AG08395 (cell line): ENCODE measurements around the gene CTNNA2.

Experiments
- DNase-seq: peaks from one replicate; pipeline ENCODE4 v3.0.0; 2012; ENCODE audit warnings: mixed read lengths, low spot score

The CTNNA2 gene

GRCh38 chr2:79935771-79936657 lies 423.2 kb downstream of the CTNNA2 start:
- DNase-seq = peak; percentile 55

GRCh38 chr2:79936715-79937114 lies 423.9 kb downstream of the CTNNA2 start:
- no peak for DNase-seq

- DNase-seq = no peak
Observed at GRCh38 chr2:79938648-79939047, 425.8 kb downstream of the CTNNA2 start.

- DNase-seq = no peak
Observed at GRCh38 chr2:79940364-79940763, 427.5 kb downstream of the CTNNA2 start.

- DNase-seq = no peak
Observed at GRCh38 chr2:79941179-79941578, 428.3 kb downstream of the CTNNA2 start.

GRCh38 chr2:79944205-79944604 lies 431.4 kb downstream of the CTNNA2 start:
- no peak for DNase-seq

- DNase-seq = no peak
Observed at GRCh38 chr2:79945653-79946445, 433.0 kb downstream of the CTNNA2 start.

- DNase-seq = no peak
Observed at GRCh38 chr2:79947751-79948150, 434.9 kb downstream of the CTNNA2 start.

GRCh38 chr2:79950526-79950925 lies 437.7 kb downstream of the CTNNA2 start:
- no peak for DNase-seq

GRCh38 chr2:79952616-79953015 lies 439.8 kb downstream of the CTNNA2 start:
- no peak for DNase-seq

GRCh38 chr2:79960035-79960434 lies 447.2 kb downstream of the CTNNA2 start:
- DNase-seq = no peak

- no peak for DNase-seq
Observed at GRCh38 chr2:79960519-79960918, 447.7 kb downstream of the CTNNA2 start.

GRCh38 chr2:79964966-79965365 lies 452.1 kb downstream of the CTNNA2 start:
- no peak for DNase-seq

- DNase-seq = no peak
Observed at GRCh38 chr2:79966369-79966768, 453.5 kb downstream of the CTNNA2 start.

- DNase-seq = no peak
Observed at GRCh38 chr2:79966882-79967281, 454.0 kb downstream of the CTNNA2 start.

- peak; percentile 7 for DNase-seq
Observed at GRCh38 chr2:79971807-79972206, 459.0 kb downstream of the CTNNA2 start.

GRCh38 chr2:79972661-79973060 lies 459.8 kb downstream of the CTNNA2 start:
- DNase-seq = no peak

GRCh38 chr2:79975791-79976565 lies 463.1 kb downstream of the CTNNA2 start:
- no peak for DNase-seq

- DNase-seq = no peak
Observed at GRCh38 chr2:79977792-79978191, 464.9 kb downstream of the CTNNA2 start.

- no peak for DNase-seq
Observed at GRCh38 chr2:79980116-79980515, 467.3 kb downstream of the CTNNA2 start.

- no peak for DNase-seq
Observed at GRCh38 chr2:79980816-79981215, 468.0 kb downstream of the CTNNA2 start.

- no peak for DNase-seq
Observed at GRCh38 chr2:79981316-79981715, 468.5 kb downstream of the CTNNA2 start.
